ENCODE data around the gene SDR9C7. TPM values are rescaled to one million over a fixed set of nuclear protein-coding genes. Genes with fewer than 3 reads are reported as not detected.
A peak's percentile ranks its signal among the peaks of the same experiment; 100 is the strongest.

Gene SDR9C7
- polyA plus RNA-seq, 3 donors, result not detected

DNA sequence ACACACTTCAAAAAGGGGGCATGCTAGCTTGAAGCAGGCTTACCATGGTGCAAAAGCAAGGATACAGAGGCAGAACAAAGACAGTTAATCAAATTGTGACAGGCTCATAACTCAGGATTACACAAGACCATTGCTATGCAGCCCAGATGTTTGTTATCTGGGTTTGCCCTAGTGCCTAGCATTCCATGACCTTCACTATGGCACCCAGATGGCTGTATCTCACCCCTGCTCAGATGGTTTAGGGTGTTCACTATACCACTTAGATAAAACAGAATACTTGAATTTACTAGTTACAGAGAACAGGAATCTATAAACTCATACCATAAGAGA lies 56.2 kb downstream of the SDR9C7 start:
- Histone ChIP-seq H3K36me3 (replicated peaks in 1 of 2; ENCODE audit: control insufficient read depth in 1 of 2, insufficient read depth in 2 of 2, low read length in 2 of 2) (no peaks in the 10 kb centered on the region), H3K4me1 (ENCODE audit: control insufficient read depth in 1 of 2, insufficient read depth in 2 of 2, low read length in 2 of 2) (no peaks in the 10 kb centered on the region), H3K9ac (ENCODE audit: insufficient read depth, low read length, poor library complexity, severe bottlenecking) (no peak overlapping the region), H3K4me2 (replicated peaks; ENCODE audit: extremely low read depth, low read length, poor library complexity, severe bottlenecking) (no peak overlapping the region), H3K9me3 (replicated peaks in 1 of 2; ENCODE audit: control insufficient read depth in 1 of 2, insufficient read depth in 1 of 2, low read length in 2 of 2) (peaks cover 15 to 19% of the 10 kb centered on the region in 2 donors), H3K27me3 (ENCODE audit: control insufficient read depth in 2 of 2, insufficient read depth in 2 of 2, low read length in 2 of 2) (no peaks in the 10 kb centered on the region), H3K79me2 (ENCODE audit: insufficient read depth, low read length) (no peaks in the 10 kb centered on the region), H2AFZ (ENCODE audit: insufficient read depth, low read depth, low read length, poor library complexity, severe bottlenecking) (no peak overlapping the region), H3K4me3 (replicated peaks in 1 of 3; ENCODE audit: low read depth in 2 of 3, low read length in 3 of 3) (no peak overlapping the region), H4K20me1 (ENCODE audit: insufficient read depth, low read length) (no peaks in the 10 kb centered on the region), H3K27ac (ENCODE audit: low read depth in 1 of 2, low read length in 2 of 2) (no peak overlapping the region)
- H3K36me3 Mint-ChIP-seq, result no peaks in the 10 kb centered on the region
- DNase-seq, result no peak
- no peak for TF ChIP-seq CTCF (IDR thresholded peaks at IDR 0.05)
- H3K27ac Mint-ChIP-seq, result no peak overlapping the region
- H3K9me3 Mint-ChIP-seq, result peaks cover 7 to 28% (median 21%) of the 10 kb centered on the region in 7 donors
- intact Hi-C loops (cut with micrococcal nuclease), result no loop called here
- H3K4me1 Mint-ChIP-seq, result peaks cover 6% of the 10 kb centered on the region
- no peak overlapping the region for H3K4me3 Mint-ChIP-seq
- peaks cover 0 to 3% (median 0%) of the 10 kb centered on the region in 3 donors for H3K27me3 Mint-ChIP-seq (ENCODE audit: low read depth in 3 of 3)

GRCh38 chr12:56877195-56878009 lies 56.8 kb downstream of the SDR9C7 start:
- TF ChIP-seq CTCF (IDR thresholded peaks at IDR 0.05), result no peak
- H3K27ac ChIP-seq (ENCODE audit: low read depth in 1 of 2, low read length in 2 of 2), result no peak overlapping the region
- no peaks in the 10 kb centered on the region for H3K36me3 Mint-ChIP-seq
- no peaks in the 10 kb centered on the region for H3K4me1 ChIP-seq (ENCODE audit: control insufficient read depth in 1 of 2, insufficient read depth in 2 of 2, low read length in 2 of 2)
- H3K4me3 Mint-ChIP-seq, result no peak overlapping the region
- no peaks in the 10 kb centered on the region for H3K27me3 ChIP-seq (ENCODE audit: control insufficient read depth in 2 of 2, insufficient read depth in 2 of 2, low read length in 2 of 2)
- no peak overlapping the region for H3K9ac ChIP-seq (ENCODE audit: insufficient read depth, low read length, poor library complexity, severe bottlenecking)
- H3K27ac Mint-ChIP-seq, result no peak overlapping the region
- H3K36me3 ChIP-seq (replicated peaks in 1 of 2; ENCODE audit: control insufficient read depth in 1 of 2, insufficient read depth in 2 of 2, low read length in 2 of 2), result no peaks in the 10 kb centered on the region
- H3K79me2 ChIP-seq (ENCODE audit: insufficient read depth, low read length), result no peaks in the 10 kb centered on the region
- H2AFZ ChIP-seq (ENCODE audit: insufficient read depth, low read depth, low read length, poor library complexity, severe bottlenecking), result no peak overlapping the region
- no peak overlapping the region for H3K4me2 ChIP-seq (replicated peaks; ENCODE audit: extremely low read depth, low read length, poor library complexity, severe bottlenecking)
- peaks cover 4 to 22% (median 17%) of the 10 kb centered on the region in 7 donors for H3K9me3 Mint-ChIP-seq
- peak in 1 of 3 donors; percentile 1 for DNase-seq
- peaks cover 12 to 15% of the 10 kb centered on the region in 2 donors for H3K9me3 ChIP-seq (replicated peaks in 1 of 2; ENCODE audit: control insufficient read depth in 1 of 2, insufficient read depth in 1 of 2, low read length in 2 of 2)
- WGBS (ENCODE audit: insufficient coverage), result no CpG with 5 or more reads among the region's 1 CpG
- peaks cover 0 to 3% (median 0%) of the 10 kb centered on the region in 3 donors for H3K27me3 Mint-ChIP-seq (ENCODE audit: low read depth in 3 of 3)
- intact Hi-C loops (cut with micrococcal nuclease), result no loop called here
- peaks cover 6% of the 10 kb centered on the region for H3K4me1 Mint-ChIP-seq
- no peak overlapping the region for H3K4me3 ChIP-seq (replicated peaks in 1 of 3; ENCODE audit: low read depth in 2 of 3, low read length in 3 of 3)
- no peaks in the 10 kb centered on the region for H4K20me1 ChIP-seq (ENCODE audit: insufficient read depth, low read length)
